T-helper 17 cell (primary cell): ENCODE results near the gene LPP. TPM values are rescaled to one million over a fixed set of nuclear protein-coding genes. Genes with fewer than 3 reads are reported as not detected.
A peak's percentile ranks its signal among the peaks of the same experiment; 100 is the strongest.

Source experiments
- ATAC-seq: fragments of 150-1000 bp; cut with Tn5 transposase; 2 replicates; pipeline ENCODE4 v1.10.0; 2021; ENCODE audit warnings: mild to moderate bottlenecking, moderate library complexity
- DNase-seq, 3 donors: peaks; one replicate each; pipeline versions ENCODE4 v3.0.0 to v3.0.0-alpha.2; 2020 to 2021
- H3K9me3 ChIP-seq: one replicate; pipeline ENCODE4 v1.7.0; 2013; ENCODE audit warnings: low read length, mild to moderate bottlenecking; ENCODE audit not compliant: control insufficient read depth, poor library complexity, severe bottlenecking
- H3K27ac Mint-ChIP-seq: one replicate; pipeline ENCODE4 v1.8.0; 2022; ENCODE audit warnings: mild to moderate bottlenecking, moderate library complexity, mixed read lengths
- H3K27me3 Mint-ChIP-seq: one replicate; pipeline ENCODE4 v1.8.0; 2022; ENCODE audit warnings: mixed read lengths
- H3K36me3 Mint-ChIP-seq: one replicate; pipeline ENCODE4 v1.8.0; 2022; ENCODE audit warnings: low read depth, mixed read lengths
- H3K4me1 Mint-ChIP-seq: one replicate; pipeline ENCODE4 v1.8.0; 2022; ENCODE audit warnings: mild to moderate bottlenecking, mixed read lengths
- H3K4me3 Mint-ChIP-seq: one replicate; pipeline ENCODE4 v1.8.0; 2022; ENCODE audit warnings: mild to moderate bottlenecking, moderate library complexity, mixed read lengths
- total RNA-seq, 4 donors: library from RNA in 2 of 4; stranded (reverse) in 2 of 4; gene quantifications; one replicate each; pipeline ENCODE4 v1.2.3 and lab custom pipeline; 2022 to 2026

LPP gene
- total RNA-seq, 2 donors from 2014 or later: 81.0 to 94.2 TPM

- Mint-ChIP-seq H3K4me1 (peaks cover 40% of the 10 kb centered on the region), H3K27me3 (no peaks in the 10 kb centered on the region), H3K36me3 (no peaks in the 10 kb centered on the region), H3K27ac (no peak overlapping the region), H3K4me3 (no peak overlapping the region)
- H3K9me3 ChIP-seq: no peaks in the 10 kb centered on the region
- ATAC-seq (no peak), DNase-seq (no peak)
These were observed 3.0 kb upstream of the LPP start for GRCh38 chr3:188150982-188151381.

DNA sequence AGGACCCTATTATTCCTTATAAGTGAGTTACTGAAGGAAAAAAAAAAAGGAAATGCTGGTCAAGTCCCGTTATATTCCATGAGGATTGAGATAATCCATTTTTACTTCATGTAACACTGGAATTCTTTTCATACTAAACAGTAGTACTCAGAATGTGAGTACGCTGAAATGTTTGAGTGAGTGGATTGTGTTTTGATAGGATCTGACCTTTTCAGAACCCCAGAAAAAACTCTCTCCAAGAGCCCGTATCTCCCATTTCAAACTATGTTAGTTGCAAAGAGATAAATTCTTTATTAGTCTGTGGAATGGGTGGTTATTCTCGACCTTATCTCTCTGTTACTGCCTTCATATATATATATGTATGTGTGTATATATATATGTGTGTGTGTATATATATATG lies 2.5 kb upstream of the LPP start:
- no peaks in the 10 kb centered on the region for H3K27me3 Mint-ChIP-seq
- no peak overlapping the region for H3K4me3 Mint-ChIP-seq
- ATAC-seq (no peak), DNase-seq (no peak)
- H3K36me3 Mint-ChIP-seq: no peaks in the 10 kb centered on the region
- H3K4me1 Mint-ChIP-seq: peaks cover 44% of the 10 kb centered on the region
- no peaks in the 10 kb centered on the region for H3K9me3 ChIP-seq
- H3K27ac Mint-ChIP-seq: no peak overlapping the region

GRCh38 chr3:188152660-188153436 lies 1.1 kb upstream of the LPP start:
- H3K36me3 Mint-ChIP-seq: no peaks in the 10 kb centered on the region
- no peaks in the 10 kb centered on the region for H3K27me3 Mint-ChIP-seq
- H3K27ac Mint-ChIP-seq: peak overlapping the region; percentile 94
- H3K4me1 Mint-ChIP-seq: peaks cover 54% of the 10 kb centered on the region
- DNase-seq (no peak), ATAC-seq (no peak)
- H3K4me3 Mint-ChIP-seq: peak overlapping the region; percentile 96
- no peaks in the 10 kb centered on the region for H3K9me3 ChIP-seq

GRCh38 chr3:188153437-188154013 lies 432 bp upstream of the LPP start:
- no peaks in the 10 kb centered on the region for H3K9me3 ChIP-seq
- Mint-ChIP-seq H3K27ac (peak overlapping the region; percentile 94), H3K27me3 (no peaks in the 10 kb centered on the region), H3K4me1 (peaks cover 54% of the 10 kb centered on the region), H3K36me3 (peaks cover 3% of the 10 kb centered on the region), H3K4me3 (peak overlapping the region; percentile 96)
- ATAC-seq: peak; percentile 21
- DNase-seq: peak in 2 of 3 donors; percentile 27 to 43

GRCh38 chr3:188154809-188155574 lies 1.0 kb downstream of the LPP start:
- H3K4me1 Mint-ChIP-seq: peaks cover 60% of the 10 kb centered on the region
- no peak for DNase-seq
- H3K36me3 Mint-ChIP-seq: peaks cover 3% of the 10 kb centered on the region
- H3K4me3 Mint-ChIP-seq: peak overlapping the region; percentile 96
- ATAC-seq: no peak
- H3K9me3 ChIP-seq: no peaks in the 10 kb centered on the region
- H3K27ac Mint-ChIP-seq: peak overlapping the region; percentile 94
- H3K27me3 Mint-ChIP-seq: no peaks in the 10 kb centered on the region

DNA sequence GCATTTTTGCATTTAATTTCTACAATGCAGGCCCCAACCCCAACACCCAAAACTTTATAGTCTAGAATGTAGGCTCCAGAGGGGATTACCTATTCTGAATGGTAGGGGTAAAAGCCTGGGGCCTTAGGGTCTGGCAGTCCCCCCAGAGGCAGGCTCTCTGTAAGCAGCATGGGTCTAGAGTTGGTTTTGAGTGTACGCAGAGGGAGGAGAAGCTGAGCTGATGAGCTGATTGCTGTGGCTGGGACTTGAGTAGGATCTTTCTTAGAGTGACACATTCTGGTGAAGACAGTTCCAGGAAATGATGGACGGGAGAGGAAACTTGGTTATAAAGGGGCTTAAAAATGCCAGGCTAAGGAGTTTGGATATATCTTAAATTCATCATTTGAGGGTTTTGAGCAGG lies 2.1 kb downstream of the LPP start:
- DNase-seq (no peak), ATAC-seq (no peak)
- H3K4me3 Mint-ChIP-seq: peak overlapping the region; percentile 32
- peaks cover 66% of the 10 kb centered on the region for H3K4me1 Mint-ChIP-seq
- H3K27ac Mint-ChIP-seq: peak overlapping the region; percentile 94
- H3K36me3 Mint-ChIP-seq: peaks cover 3% of the 10 kb centered on the region
- no peaks in the 10 kb centered on the region for H3K9me3 ChIP-seq
- no peaks in the 10 kb centered on the region for H3K27me3 Mint-ChIP-seq

GRCh38 chr3:188157407-188157806 lies 3.5 kb downstream of the LPP start:
- ATAC-seq (no peak), DNase-seq (no peak)
- peak overlapping the region; percentile 94 for H3K27ac Mint-ChIP-seq
- H3K36me3 Mint-ChIP-seq: peaks cover 3% of the 10 kb centered on the region
- H3K9me3 ChIP-seq: no peaks in the 10 kb centered on the region
- no peaks in the 10 kb centered on the region for H3K27me3 Mint-ChIP-seq
- H3K4me1 Mint-ChIP-seq: peaks cover 61% of the 10 kb centered on the region
- H3K4me3 Mint-ChIP-seq: no peak overlapping the region

GRCh38 chr3:188157971-188158370 lies 4.0 kb downstream of the LPP start:
- Mint-ChIP-seq H3K4me3 (peak overlapping the region; percentile 64), H3K4me1 (peaks cover 59% of the 10 kb centered on the region), H3K36me3 (peaks cover 3% of the 10 kb centered on the region), H3K27ac (no peak overlapping the region), H3K27me3 (no peaks in the 10 kb centered on the region)
- ATAC-seq: no peak
- no peak for DNase-seq
- no peaks in the 10 kb centered on the region for H3K9me3 ChIP-seq

- Mint-ChIP-seq H3K36me3 (peaks cover 3% of the 10 kb centered on the region), H3K4me3 (peak overlapping the region; percentile 47)
- DNase-seq: no peak
These were observed 4.9 kb downstream of the LPP start for GRCh38 chr3:188158731-188159310.

DNA sequence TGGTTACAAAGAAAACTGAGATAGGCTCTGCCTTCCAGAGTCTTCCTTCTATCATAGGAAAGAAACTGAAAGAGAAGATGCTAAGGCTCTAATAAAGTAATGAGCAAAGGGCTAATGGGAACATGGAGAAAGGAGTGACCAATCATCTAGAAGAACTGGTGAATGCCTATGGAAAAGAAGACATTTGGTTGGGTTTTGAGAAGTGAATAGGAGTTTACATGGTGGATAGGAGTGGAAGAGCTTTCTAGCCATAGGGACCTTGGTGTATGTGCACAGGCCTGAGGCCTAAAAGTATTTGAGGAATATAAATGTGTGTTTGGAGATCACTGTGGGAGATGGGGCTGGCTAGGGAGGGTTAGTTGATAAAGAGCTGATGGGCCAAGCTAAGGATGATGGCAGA lies 6.8 kb downstream of the LPP start:
- Mint-ChIP-seq H3K36me3 (peaks cover 3% of the 10 kb centered on the region), H3K4me3 (no peak overlapping the region), H3K27me3 (no peaks in the 10 kb centered on the region), H3K27ac (peak overlapping the region; percentile 0), H3K4me1 (peaks cover 65% of the 10 kb centered on the region)
- H3K9me3 ChIP-seq: no peaks in the 10 kb centered on the region
- DNase-seq (no peak), ATAC-seq (no peak)

More at GRCh38 chr3:188158731-188159310, 4.9 kb downstream of the LPP start:
- no peaks in the 10 kb centered on the region for H3K27me3 Mint-ChIP-seq
- no peaks in the 10 kb centered on the region for H3K9me3 ChIP-seq
- peak overlapping the region; percentile 83 for H3K27ac Mint-ChIP-seq
- peaks cover 62% of the 10 kb centered on the region for H3K4me1 Mint-ChIP-seq
- no peak for ATAC-seq

DNA sequence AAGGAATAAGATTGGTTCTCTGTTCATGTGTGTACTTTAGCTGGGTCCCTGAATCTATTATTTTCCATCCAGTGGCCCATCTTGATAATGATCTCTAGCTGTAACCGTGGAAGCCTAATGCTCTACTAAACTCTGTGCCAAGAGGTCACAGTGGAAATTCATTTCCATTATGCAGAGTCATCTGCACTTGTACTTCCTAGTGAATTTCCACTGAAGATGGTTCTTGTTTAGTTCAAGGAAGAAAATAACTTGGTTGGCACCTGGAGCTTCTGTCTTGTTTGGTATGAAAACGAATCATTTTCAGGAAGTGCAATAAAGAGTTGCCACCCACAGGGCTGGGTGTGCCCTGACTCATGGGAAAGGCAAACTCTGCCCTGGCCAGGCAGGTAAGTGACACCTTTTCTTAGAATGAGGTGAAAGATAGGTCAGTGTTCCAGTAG lies 10.3 kb downstream of the LPP start:
- Mint-ChIP-seq H3K27ac (peak overlapping the region; percentile 67), H3K36me3 (no peaks in the 10 kb centered on the region), H3K27me3 (no peaks in the 10 kb centered on the region), H3K4me1 (peaks cover 41% of the 10 kb centered on the region), H3K4me3 (peak overlapping the region; percentile 64)
- no peaks in the 10 kb centered on the region for H3K9me3 ChIP-seq
- DNase-seq: no peak
- peak; percentile 50 for ATAC-seq

DNA sequence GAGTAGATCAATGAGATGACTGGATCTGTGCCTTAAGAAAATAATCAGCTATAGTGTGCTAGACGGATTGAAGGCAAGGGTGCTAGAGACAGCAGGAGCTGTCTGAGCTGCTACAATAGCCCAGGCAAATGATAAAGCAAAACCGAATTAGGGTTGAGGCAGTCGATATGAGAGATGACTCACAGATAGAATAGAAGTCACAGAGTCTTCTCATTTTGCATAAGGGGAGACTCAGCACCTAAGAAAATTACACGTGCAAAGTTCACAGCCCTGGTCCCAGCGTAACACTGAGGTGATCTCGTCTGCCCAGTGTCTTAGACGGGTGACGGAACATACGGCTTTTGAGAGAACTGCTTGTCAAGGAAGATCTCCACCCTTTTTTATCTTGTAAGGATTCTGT lies 11.6 kb downstream of the LPP start:
- no peaks in the 10 kb centered on the region for H3K9me3 ChIP-seq
- no peak for ATAC-seq
- peaks cover 43% of the 10 kb centered on the region for H3K4me1 Mint-ChIP-seq
- no peak for DNase-seq
- peak overlapping the region; percentile 14 for H3K27ac Mint-ChIP-seq
- no peaks in the 10 kb centered on the region for H3K36me3 Mint-ChIP-seq
- H3K27me3 Mint-ChIP-seq: no peaks in the 10 kb centered on the region
- H3K4me3 Mint-ChIP-seq: no peak overlapping the region

- no peaks in the 10 kb centered on the region for H3K9me3 ChIP-seq
- Mint-ChIP-seq H3K36me3 (no peaks in the 10 kb centered on the region), H3K4me3 (no peak overlapping the region), H3K27me3 (no peaks in the 10 kb centered on the region), H3K27ac (no peak overlapping the region), H3K4me1 (peaks cover 47% of the 10 kb centered on the region)
- DNase-seq: no peak
- ATAC-seq: no peak
These were observed 12.5 kb downstream of the LPP start for GRCh38 chr3:188166441-188166840.
